GM20431 (cell line): ENCODE measurements around the gene WBP2.
"Not testable (repeated sequence)": the region's sequence is repeated elsewhere in the genome, so short reads cannot be mapped to it uniquely, and the experiment has no call there.

Experiments used
- in situ Hi-C: fragments of 300-500 bp; cut with MseI, MboI; formaldehyde crosslinking; loops from one replicate; pipeline ENCODE4 v1.15.0; 2020; ENCODE audit warnings: low sequenced_read_pairs; ENCODE audit not compliant: unreplicated experiment

WBP2 gene

GRCh38 chr17:75870228-75870627, 15.1 kb upstream of the WBP2 start:
- in situ Hi-C loops = not testable (repeated sequence)

DNA sequence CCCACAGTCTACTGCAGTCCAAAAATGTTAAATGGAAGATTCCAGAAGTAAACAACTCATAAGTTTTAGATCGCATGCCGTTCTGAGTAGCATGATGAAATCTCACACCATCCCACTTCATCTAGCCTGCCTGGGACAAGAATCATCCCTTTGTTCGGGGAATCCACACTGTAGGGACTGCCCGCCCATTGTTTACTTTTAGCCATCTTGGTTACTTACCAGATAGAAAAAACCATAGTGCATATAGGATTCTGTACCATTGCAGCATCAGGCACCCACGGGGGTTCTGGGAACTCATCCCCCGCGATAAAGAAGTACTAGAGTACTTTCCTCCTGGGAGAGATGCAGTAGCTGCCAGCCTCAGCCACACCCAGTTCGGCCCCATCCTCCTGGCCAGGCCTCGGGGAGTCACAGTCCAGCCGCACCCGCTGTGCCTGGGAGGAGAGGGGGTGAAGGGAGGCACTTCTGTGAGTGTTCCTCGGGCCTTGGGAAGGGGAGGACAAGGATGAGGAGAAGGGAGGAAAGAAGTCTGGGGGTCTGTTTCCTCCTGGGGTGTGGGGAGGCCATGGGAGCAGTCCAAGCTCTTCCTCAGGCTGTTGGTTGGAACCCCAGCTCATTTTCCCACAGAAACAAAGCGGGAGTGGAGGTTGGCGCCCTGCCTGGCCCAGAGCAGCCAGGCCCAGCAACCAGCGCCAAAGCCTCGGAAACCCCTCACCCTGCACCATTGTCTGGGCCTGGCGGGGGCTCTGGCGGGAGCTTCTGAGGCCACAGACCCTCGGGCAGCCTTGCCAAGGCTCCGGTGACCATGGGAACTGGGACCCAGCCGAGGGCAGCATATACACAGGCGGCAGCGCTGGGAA, 14.4 kb upstream of the WBP2 start:
- in situ Hi-C loops = no loop called here

DNA sequence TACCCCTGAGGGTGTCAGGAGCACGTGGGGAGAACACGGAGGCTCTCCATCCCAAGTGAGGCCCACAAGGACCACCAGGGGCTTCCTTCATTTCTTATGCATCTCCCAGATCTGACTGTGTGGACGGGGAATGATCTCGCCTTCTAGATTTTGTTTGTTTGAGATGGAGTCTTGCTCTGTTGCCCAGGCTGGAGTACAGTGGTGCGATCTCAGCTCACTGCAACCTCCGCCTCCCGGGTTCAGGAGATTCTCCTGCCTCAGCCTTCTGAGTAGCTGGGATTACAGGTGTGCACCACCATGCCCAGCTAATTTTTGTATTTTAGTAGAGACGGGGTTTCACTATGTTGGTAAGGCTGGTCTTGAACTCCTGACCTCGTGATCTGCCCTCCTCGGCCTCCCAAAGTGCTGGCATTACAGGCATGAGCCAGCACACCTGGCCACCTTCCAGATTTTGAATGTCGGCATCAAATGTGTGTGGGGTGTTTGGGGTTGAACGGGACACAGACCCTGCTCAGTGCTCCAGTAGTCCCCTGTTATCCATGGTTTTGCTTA, 13.7 kb upstream of the WBP2 start:
- in situ Hi-C loops = not testable (repeated sequence)

- in situ Hi-C loops = not testable (repeated sequence)
Observed at GRCh38 chr17:75865404-75866188, 10.5 kb upstream of the WBP2 start.

DNA sequence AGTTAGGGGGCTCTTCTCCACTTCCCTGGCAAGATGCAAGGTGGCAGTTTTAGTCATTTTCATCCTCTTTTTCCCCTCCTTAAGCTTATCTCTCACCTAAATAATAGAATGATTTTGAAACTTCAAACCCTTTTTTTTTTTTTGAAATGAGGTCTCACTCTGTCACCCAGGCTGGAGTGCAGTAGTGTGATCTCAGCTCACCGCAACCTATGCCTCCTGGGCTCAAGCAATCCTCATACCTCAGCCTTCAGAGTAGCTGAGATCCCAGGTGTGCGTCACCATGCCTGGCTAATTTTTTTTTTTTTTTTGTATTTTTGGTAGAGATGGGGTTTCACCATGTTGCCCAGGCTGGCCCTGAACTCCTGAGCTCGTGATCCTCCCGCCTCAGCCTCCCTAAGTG, 9.8 kb upstream of the WBP2 start:
- in situ Hi-C loops = not testable (repeated sequence)

- in situ Hi-C loops = no loop called here
Observed at GRCh38 chr17:75864448-75864871, 9.3 kb upstream of the WBP2 start.

DNA sequence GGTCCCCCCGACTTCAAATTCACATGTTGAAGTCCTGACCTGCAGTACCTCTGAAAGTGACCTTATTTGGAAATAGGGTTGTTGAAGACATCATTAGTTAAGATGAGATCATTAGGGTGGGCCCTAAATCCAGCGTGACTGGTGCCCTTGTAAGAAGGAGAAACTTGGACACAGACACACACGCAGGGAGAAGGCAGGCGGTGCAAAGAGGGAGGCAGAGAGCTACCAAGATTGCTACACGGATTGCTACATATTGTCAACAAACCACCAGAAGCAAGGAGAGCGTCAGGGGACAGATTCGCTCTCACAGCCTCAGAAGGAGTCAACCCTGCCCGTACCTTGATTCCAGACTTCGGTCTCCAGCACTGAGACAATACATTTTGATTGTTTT, 6.8 kb upstream of the WBP2 start:
- in situ Hi-C loops = no loop called here

DNA sequence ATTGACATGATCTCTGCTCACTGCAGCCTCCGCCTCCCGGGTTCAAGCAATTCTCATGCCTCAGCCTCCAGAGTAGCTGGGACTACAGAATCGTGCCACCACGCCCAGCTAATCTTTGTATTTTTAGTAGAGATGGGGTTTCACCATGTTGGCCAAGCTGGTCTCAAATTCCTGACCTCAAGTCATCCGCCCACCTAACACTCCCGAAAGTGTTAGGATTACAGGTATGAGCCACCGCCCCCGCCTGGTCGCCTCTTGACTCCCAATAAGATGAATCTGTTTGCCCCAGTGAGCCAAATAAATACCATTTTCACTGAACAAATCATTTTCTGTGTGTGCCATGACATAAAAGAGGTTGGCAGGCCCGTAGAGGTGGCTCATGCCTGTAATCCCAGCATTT, 4.2 kb upstream of the WBP2 start:
- in situ Hi-C loops = not testable (repeated sequence)

DNA sequence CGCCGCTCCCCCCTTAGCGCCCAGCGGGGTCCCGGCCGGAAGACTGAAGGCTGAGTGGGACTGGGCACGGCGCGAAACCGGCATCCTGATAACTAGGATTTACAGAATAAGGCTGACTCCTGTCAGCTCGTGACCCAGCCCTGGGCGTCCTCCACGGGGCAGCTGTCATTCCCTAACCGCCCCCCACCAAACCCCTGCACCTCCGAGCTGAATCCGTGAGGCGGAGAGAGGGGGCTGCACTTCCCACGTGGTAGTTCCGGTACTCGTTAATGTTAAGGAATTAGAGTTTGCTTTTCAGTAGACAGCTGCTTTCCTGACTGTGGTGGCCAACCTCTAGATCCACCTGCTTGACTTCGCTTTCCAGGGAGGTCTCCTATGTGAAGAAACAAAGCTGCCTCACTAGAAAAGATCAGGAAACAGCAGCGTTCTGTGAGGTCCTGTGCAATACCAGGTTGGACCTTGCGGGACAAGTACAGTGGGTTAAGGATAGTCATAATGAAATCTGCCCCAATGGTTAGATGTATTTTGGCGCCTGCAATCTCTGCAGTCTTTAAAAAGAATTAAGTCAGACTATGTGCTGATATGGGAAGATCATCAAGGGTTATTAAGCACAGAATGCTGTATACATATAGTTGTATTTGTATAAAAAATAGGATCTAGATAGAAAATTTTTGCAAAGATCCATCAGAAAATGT, 1.1 kb upstream of the WBP2 start:
- in situ Hi-C loops = no loop called here

DNA sequence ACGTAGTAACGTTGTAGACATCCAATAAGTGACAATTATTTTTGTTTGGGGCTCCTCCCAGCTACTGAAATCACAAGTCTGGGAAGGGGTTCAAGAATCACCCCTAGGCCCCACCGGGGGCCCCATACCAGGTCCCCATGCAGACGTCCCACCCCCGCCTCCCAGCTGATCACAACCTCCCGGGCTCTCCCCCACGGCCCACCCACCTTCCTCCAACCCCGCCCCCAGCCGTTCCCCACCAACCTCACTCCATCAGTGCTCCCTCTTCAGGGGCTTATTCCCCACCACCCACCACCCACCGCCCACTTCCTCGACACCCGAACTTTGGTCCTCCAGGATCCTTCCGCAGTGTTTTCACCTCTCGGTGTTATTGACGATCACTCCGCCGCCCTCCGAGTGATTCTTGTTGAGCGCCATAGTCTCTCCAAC, 240 bp downstream of the WBP2 start:
- in situ Hi-C loops = no loop called here

- in situ Hi-C loops = no loop called here
Observed at GRCh38 chr17:75854101-75854748, 910 bp downstream of the WBP2 start.

- in situ Hi-C loops = no loop called here
Observed at GRCh38 chr17:75853433-75853832, 1.7 kb downstream of the WBP2 start.

DNA sequence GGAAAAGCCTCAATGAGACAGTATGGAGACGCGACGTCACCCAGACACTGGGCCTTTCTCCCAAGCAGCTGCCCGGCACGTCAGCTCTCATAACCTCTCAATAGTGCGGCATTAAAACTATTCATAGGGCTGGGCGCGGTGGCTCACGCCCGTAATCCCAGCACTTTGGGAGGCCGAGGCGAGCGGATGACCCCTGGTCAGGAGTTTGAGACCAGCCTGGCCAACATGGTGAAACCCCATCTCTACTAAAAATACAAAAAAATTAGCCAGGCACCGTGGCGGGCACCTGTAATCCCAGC, 3.5 kb downstream of the WBP2 start:
- in situ Hi-C loops = not testable (repeated sequence)

GRCh38 chr17:75850928-75851692, 4.0 kb downstream of the WBP2 start:
- in situ Hi-C loops = no loop called here

- in situ Hi-C loops = no loop called here
Observed at GRCh38 chr17:75849724-75850123, 5.4 kb downstream of the WBP2 start.

DNA sequence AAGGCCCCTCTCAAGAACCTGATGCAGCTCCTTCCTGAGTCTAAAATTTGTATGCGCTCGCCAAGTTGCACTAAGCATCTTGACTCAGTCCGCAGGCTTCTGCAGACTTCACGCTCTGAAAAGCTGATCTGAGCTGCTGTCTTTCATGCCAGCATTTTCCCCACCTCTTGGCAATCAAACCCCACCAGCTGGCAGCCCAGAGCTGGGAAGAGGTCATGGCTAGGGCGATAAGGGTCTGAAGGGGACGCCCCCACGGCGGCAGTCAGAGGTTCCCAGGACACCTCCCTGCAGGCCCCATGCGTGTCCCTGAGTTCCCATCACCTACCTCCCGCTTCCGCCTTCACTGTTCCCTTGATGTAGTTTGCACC, 5.9 kb downstream of the WBP2 start:
- in situ Hi-C loops = no loop called here

- in situ Hi-C loops = no loop called here
Observed at GRCh38 chr17:75848523-75849278, 6.4 kb downstream of the WBP2 start.

GRCh38 chr17:75847614-75848522, 7.3 kb downstream of the WBP2 start:
- in situ Hi-C loops = no loop called here
